ENCODE results near the gene TRPC5OS. TPM values are rescaled to one million over a fixed set of nuclear protein-coding genes. Genes with fewer than 3 reads are reported as not detected.

Gene TRPC5OS
- total RNA-seq, 1 donor from 2014 or later: not detected

- H3K36me3 ChIP-seq (ENCODE audit: control insufficient read depth, insufficient read depth, low read length): no peaks in the 10 kb centered on the region
- no peak for FAIRE-seq
- DNase-seq (ENCODE audit: low read depth): no peak
- no peaks in the 10 kb centered on the region for H3K27me3 ChIP-seq (ENCODE audit: control insufficient read depth, insufficient read depth, low read length)
- H3K4me3 ChIP-seq (ENCODE audit: low read depth, low read length): no peak overlapping the region
- no peak for TF ChIP-seq CTCF (IDR thresholded peaks at IDR 0.05; ENCODE audit: insufficient read depth, low read length, severe bottlenecking)
Measured at GRCh38 chrX:111848541-111848940, 27.4 kb upstream of the TRPC5OS start.

GRCh38 chrX:111850975-111851374 is 25.0 kb upstream of the TRPC5OS start:
- no peak overlapping the region for H3K4me3 ChIP-seq (ENCODE audit: low read depth, low read length)
- no peak for FAIRE-seq
- TF ChIP-seq CTCF (IDR thresholded peaks at IDR 0.05; ENCODE audit: insufficient read depth, low read length, severe bottlenecking): no peak
- no peaks in the 10 kb centered on the region for H3K27me3 ChIP-seq (ENCODE audit: control insufficient read depth, insufficient read depth, low read length)
- no peak for DNase-seq (ENCODE audit: low read depth)
- H3K36me3 ChIP-seq (ENCODE audit: control insufficient read depth, insufficient read depth, low read length): no peaks in the 10 kb centered on the region

- Histone ChIP-seq H3K36me3 (ENCODE audit: control insufficient read depth, insufficient read depth, low read length) (no peaks in the 10 kb centered on the region), H3K4me3 (ENCODE audit: low read depth, low read length) (no peak overlapping the region), H3K27me3 (ENCODE audit: control insufficient read depth, insufficient read depth, low read length) (no peaks in the 10 kb centered on the region)
- no peak for TF ChIP-seq CTCF (IDR thresholded peaks at IDR 0.05; ENCODE audit: insufficient read depth, low read length, severe bottlenecking)
- FAIRE-seq: no peak
- peak; percentile 83 for DNase-seq (ENCODE audit: low read depth)
Measured at GRCh38 chrX:111854556-111855490, 21.2 kb upstream of the TRPC5OS start.

- TF ChIP-seq CTCF (IDR thresholded peaks at IDR 0.05; ENCODE audit: insufficient read depth, low read length, severe bottlenecking): no peak
- peak; percentile 50 for FAIRE-seq
- Histone ChIP-seq H3K36me3 (ENCODE audit: control insufficient read depth, insufficient read depth, low read length) (no peaks in the 10 kb centered on the region), H3K4me3 (ENCODE audit: low read depth, low read length) (no peak overlapping the region), H3K27me3 (ENCODE audit: control insufficient read depth, insufficient read depth, low read length) (no peaks in the 10 kb centered on the region)
- DNase-seq (ENCODE audit: low read depth): no peak
Measured at GRCh38 chrX:111857534-111858060, 18.4 kb upstream of the TRPC5OS start.

- no peak for FAIRE-seq
- Histone ChIP-seq H3K27me3 (ENCODE audit: control insufficient read depth, insufficient read depth, low read length) (no peaks in the 10 kb centered on the region), H3K36me3 (ENCODE audit: control insufficient read depth, insufficient read depth, low read length) (no peaks in the 10 kb centered on the region), H3K4me3 (ENCODE audit: low read depth, low read length) (no peak overlapping the region)
- TF ChIP-seq CTCF (IDR thresholded peaks at IDR 0.05; ENCODE audit: insufficient read depth, low read length, severe bottlenecking): no peak
- DNase-seq (ENCODE audit: low read depth): no peak
Measured at GRCh38 chrX:111861605-111862004, 14.4 kb upstream of the TRPC5OS start.

Measured in bronchial epithelial cell (primary cell).